Coronary artery (tissue), 2 donors: ENCODE measurements around the gene ARAP3.

Source experiments
- DNase-seq: peaks from one replicate; pipeline ENCODE4 v3.0.0-alpha.2; 2017; ENCODE audit warnings: low spot score
- H3K27ac ChIP-seq, 2 donors: fragments of 200-600 bp; sonication (generic); one replicate each; pipeline ENCODE4 v1.5.1; 2016 to 2019
- H3K4me3 ChIP-seq: fragments of 200-600 bp; sonication (generic); 2 replicates; pipeline ENCODE4 v1.5.1; 2016; ENCODE audit warnings: mild to moderate bottlenecking, moderate library complexity
- CTCF ChIP-seq: fragments of 200-600 bp; sonication (generic); IDR thresholded peaks from one replicate; pipeline ENCODE4 v1.5.1; 2019; ENCODE audit warnings: antibody characterized with exemption

ARAP3 gene

GRCh38 chr5:141632650-141633049 is 49.4 kb downstream of the ARAP3 start:
- H3K4me3 ChIP-seq = no peak overlapping the region
- no peak for TF ChIP-seq CTCF
- DNase-seq = peak; percentile 22
- H3K27ac ChIP-seq = no peak overlapping the region

- no peak for DNase-seq
Observed at GRCh38 chr5:141630570-141631140, 51.4 kb downstream of the ARAP3 start.

GRCh38 chr5:141628175-141628788 is 53.7 kb downstream of the ARAP3 start:
- Histone ChIP-seq H3K27ac (no peak overlapping the region), H3K4me3 (no peak overlapping the region)
- no peak for TF ChIP-seq CTCF
- no peak for DNase-seq

More at GRCh38 chr5:141630570-141631140, 51.4 kb downstream of the ARAP3 start:
- Histone ChIP-seq H3K27ac (no peak overlapping the region), H3K4me3 (no peak overlapping the region)
- no peak for TF ChIP-seq CTCF

- no peak overlapping the region for H3K27ac ChIP-seq
- no peak overlapping the region for H3K4me3 ChIP-seq
- no peak for TF ChIP-seq CTCF
- no peak for DNase-seq
Observed at GRCh38 chr5:141623611-141624010, 58.4 kb downstream of the ARAP3 start.

- DNase-seq = no peak
- no peak for TF ChIP-seq CTCF
- Histone ChIP-seq H3K27ac (no peak overlapping the region), H3K4me3 (no peak overlapping the region)
Observed at GRCh38 chr5:141623186-141623585, 58.8 kb downstream of the ARAP3 start.

GRCh38 chr5:141618804-141619554 is 63.1 kb downstream of the ARAP3 start, which contains the start of gene DIAPH1:
Gene DIAPH1, minus strand, starts transcription at chr5:141619000. Its CDS starts 86 bp downstream, at chr5:141618914.
- peak; percentile 98 for DNase-seq
- peak; percentile 96 for TF ChIP-seq CTCF
- Histone ChIP-seq H3K27ac (peak within 1 kb of the TSS; percentile 91 to 98), H3K4me3 (peak within 1 kb of the TSS; percentile 96)
